ENCODE data around the gene MROH7.
A peak's percentile ranks its signal among the peaks of the same experiment; 100 is the strongest.

MROH7 gene

DNA sequence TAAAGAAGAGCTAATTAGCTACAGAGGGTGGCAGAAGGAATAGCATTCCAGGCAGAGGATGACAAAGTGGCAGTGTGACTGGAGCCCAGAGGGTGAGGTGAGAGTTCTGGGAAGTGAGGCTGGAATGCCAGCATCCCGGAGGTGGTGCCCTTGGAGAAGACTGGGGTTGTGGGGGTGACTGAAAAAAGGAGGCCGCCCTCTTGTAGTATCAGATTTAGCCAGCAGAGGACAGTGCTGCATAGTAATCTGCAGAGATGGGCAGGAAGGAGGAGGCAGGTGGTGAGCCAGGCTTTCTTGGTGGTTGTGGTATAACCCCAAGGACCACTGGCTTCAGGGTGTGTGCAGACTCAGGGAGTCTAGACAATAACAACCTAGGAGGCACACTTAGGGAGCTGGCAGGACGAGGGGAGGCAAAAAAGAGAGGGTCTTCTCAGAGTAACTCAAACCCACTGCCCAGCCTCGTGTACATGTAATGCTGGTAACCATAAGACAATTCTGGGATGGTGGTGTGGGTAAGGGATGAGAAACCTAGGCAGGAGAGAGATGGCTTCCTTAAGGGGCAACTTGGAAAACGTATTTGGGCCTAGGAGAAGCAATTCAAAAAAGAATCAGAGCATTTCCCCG lies 30.5 kb downstream of the MROH7 start:
- no peak overlapping the region for H3K27ac ChIP-seq
- TF ChIP-seq, protein P1, sequence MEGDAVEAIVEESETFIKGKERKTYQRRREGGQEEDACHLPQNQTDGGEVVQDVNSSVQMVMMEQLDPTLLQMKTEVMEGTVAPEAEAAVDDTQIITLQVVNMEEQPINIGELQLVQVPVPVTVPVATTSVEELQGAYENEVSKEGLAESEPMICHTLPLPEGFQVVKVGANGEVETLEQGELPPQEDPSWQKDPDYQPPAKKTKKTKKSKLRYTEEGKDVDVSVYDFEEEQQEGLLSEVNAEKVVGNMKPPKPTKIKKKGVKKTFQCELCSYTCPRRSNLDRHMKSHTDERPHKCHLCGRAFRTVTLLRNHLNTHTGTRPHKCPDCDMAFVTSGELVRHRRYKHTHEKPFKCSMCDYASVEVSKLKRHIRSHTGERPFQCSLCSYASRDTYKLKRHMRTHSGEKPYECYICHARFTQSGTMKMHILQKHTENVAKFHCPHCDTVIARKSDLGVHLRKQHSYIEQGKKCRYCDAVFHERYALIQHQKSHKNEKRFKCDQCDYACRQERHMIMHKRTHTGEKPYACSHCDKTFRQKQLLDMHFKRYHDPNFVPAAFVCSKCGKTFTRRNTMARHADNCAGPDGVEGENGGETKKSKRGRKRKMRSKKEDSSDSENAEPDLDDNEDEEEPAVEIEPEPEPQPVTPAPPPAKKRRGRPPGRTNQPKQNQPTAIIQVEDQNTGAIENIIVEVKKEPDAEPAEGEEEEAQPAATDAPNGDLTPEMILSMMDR (conservative IDR thresholded peaks at IDR 0.05), result peak; percentile 92

DNA sequence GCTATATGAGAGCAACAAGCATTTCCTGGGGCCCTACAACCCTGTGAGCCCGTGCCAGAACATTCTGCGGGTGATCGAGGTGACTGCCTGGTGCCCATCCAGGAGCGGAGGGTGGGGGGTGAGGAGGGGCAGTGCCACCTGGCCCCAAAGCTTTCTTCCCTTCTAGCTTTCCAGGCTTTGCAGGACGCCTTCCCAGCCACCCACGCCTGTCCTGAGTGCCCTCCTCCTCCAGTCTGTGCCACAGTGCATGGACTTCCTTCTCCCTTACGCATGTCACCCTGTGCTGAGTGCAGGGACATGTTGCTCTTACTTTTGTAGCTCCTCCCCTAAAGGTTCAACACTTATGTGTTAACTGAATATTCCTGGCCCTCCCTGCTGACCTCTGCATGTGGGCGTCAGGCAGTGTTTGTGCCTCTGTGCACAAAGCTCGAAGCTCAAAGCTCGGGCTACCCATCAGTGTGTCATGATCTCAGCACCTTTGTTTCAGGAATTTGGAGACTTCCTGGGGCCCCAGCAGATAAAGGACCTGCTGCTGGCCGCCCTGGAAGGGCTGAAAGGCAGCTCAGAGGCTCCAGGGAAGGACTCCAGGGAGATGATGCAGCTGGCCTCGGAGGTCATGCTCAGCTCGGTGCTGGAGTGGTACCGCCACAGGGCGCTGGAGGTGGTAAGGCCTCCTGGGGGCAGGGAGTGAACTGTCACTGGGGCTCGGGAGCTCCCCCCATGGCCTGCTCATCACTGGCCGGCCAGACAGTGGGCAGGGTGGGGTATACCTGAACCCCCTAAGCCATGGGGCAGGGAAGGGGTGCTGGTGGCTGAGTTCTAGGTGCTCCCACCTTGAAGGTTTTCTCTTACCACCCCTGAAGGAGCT lies 37.4 kb downstream of the MROH7 start:
- H3K27ac ChIP-seq, result no peak overlapping the region
- TF ChIP-seq, protein P1 (conservative IDR thresholded peaks at IDR 0.05), result no peak

DNA sequence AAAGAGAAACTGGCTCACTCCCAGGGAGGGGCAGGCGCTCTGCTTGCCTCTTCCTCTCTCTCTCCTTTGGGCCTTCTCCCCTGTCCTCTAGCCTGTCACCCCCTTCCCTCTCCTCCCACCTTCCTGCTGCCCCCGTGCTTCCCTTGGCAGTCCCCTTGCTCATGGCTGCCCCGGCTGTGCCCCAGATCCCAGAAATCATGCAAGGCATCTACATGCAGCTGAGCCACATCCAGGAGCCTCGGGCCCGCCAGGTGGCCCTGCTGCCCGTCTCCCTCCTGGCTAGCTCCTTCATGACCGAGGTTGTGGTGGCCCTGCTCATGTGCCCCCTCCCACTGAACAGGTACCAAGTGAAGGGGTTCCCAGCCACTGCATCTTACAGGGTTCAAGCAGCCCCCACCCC lies 38.1 kb downstream of the MROH7 start:
- TF ChIP-seq, protein P1 (conservative IDR thresholded peaks at IDR 0.05), result no peak
- no peak overlapping the region for H3K27ac ChIP-seq

DNA sequence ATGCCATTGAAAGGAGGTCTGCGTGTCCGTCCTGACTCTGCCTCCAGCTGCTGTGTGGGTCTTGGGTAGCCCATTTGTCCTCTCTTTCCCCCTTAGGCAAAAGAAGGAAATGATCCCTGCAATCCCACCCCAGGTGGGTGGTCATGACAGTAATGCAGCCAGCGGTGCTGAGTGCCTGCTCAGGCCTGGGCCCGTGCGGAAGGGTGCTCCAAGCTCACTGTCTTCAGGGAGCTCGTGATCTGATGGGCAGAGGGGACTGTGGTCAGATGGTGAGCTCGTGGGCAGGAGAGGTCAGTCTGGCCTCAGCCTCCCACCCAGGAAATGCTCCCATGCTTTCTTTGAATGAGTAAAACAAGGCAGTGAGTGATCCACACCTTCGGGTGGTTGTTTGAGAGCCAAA lies 38.8 kb downstream of the MROH7 start:
- no peak overlapping the region for H3K27ac ChIP-seq
- TF ChIP-seq, protein P1 (conservative IDR thresholded peaks at IDR 0.05), result no peak

DNA sequence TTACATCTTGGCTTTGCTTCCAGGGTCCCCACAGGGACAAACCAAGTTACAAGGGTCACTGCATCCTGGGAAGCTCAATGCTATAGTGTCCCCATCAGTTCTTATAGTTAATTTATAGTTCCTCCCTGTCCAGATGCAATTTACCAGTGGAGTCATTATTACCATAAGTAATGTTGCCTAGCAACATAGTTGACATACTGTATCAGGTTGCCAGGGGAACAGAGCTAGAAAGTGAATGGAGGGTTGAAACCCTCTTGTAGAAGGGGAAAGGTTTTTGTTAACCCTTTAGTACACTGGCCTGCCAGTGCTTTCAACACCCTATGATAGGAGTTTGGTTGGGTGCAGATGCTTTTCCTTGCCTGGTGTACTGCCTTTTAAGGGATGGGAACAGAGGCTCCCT lies 39.8 kb downstream of the MROH7 start:
- H3K27ac ChIP-seq, result no peak overlapping the region
- TF ChIP-seq, protein P1 (conservative IDR thresholded peaks at IDR 0.05), result no peak

DNA sequence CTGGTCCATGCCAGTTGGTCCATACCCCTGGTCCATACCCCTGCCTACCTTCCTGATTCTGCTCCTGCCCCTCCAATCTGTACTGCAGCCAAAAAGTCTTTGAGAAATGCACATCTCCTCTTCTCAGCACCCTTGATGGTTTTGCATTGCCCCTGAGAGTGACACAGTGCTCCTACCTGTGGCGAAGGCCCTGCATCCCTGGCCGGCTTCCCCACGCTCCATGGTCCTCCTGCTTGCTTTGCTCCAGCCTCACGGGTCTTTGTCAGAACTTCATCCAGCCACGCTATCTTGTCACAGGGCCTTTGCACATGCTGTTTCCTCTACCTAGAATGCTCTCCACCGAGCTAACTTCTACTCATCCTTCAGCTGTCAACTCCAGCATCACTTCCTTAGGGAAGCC lies 41.9 kb downstream of the MROH7 start:
- TF ChIP-seq, protein P1 (conservative IDR thresholded peaks at IDR 0.05), result no peak
- no peak overlapping the region for H3K27ac ChIP-seq

DNA sequence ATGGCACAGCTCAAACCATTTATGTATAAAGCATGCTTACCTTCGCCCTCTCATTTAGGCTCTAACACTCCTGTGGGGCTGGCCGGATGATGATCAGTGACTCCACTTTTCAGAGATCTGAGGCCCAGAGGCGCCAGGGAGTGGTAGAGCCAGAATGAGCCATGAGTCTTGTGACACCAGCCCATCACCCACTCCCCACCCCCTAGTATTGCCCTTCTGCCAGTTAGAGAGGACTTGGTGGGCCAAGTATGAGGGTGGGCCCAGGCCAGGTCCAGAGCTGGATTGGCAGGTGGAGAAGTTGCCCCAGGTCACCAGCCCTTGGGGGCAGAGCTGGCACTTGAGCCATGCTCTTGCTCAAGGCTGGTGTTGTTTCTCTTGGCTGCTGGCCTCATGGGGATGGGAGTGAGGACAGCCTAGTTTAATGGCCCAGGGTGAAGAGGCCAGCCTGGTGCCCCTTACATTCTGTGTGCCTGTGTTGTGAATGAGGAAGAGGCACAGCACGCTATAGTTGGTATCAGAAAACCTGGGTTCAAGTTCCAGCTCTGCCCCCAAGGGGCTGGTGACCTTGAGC lies 43.8 kb downstream of the MROH7 start:
- H3K27ac ChIP-seq, result no peak overlapping the region
- TF ChIP-seq, protein P1 (conservative IDR thresholded peaks at IDR 0.05), result no peak

Data from VCaP (cell line).